Hypothalamus (tissue), 51 donors: ENCODE data around the gene FAM117B.

ENCODE experiments used
- DNase-seq, 51 donors: peaks; one replicate each; lab custom pipeline; 2025; lab: John Stamatoyannopoulos, UW

Gene FAM117B

DNA sequence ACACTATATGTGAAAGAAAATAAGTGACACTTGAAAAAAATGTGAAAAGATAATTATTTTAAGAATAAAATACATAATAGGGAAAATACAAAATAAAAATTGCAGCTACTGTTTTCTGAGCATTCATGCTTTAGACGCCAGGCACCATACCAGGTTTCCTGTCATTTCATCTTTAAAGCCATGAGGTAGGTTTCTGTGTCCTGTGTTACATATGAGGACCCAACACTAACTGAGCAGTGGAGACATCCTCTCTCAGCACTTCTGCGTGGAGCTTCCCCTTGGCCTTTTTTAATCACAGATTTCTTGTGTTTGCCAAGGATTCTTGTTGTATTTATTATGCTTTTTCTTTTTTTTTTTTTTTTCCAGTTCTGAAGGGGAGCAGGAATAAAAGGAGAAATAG lies 117.3 kb downstream of the FAM117B start:
- no peak for DNase-seq

DNA sequence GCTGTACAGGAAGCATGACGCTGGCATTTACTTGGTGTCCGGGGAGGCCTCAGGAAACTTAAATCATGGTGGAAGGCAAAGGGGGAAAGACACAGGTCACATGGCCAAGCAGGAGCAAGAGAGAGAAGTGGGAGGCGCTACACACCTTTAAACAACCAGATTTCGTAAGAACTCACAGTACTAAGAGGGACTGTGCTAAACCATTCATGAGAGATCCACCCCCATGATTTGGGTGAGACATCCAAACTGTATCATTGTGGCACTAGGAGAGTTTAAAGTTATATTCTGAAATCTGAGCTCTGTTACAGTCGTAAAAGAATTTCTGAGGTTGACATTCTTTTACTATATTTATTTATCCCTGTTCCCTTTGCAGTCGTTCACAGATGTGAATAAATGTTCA lies 120.2 kb downstream of the FAM117B start:
- no peak for DNase-seq

DNA sequence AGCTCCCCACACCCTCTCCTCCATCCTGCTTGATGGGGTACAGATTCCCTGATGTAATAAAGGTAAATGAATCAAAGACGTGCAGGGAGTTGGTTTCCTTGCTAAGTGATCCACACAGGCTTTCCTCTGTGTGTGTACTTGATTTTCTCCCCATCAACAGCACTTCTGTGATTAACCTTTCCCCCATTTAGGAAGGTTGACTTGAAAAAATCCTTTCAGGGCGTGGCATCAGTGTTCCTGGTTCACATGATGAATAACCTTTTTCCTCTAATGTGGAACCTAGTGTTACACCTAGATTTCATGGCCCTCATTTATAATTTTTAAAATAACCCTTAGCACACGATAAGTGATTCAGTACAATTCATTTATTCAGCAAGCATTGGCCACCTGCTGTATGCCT lies 121.8 kb downstream of the FAM117B start:
- no peak for DNase-seq

DNA sequence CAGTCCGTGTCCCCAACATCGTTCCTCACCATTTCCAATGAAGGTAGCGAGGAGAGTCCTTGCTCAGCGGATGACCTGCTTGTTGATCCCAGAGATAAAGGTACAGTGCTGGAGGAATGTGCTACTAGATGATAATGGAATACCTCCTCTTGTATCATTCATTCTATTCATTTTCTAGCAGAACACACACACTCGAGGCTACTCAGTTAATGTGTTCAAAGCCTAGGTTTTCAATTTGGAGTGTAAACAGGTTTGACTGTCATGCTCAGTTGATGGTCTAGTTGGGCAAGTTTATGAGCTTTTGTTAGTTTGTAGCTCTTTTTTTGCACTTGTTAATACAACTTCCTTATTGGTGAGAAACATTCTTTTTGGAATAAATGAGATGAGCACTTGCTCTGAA lies 122.6 kb downstream of the FAM117B start:
- no peak for DNase-seq

DNA sequence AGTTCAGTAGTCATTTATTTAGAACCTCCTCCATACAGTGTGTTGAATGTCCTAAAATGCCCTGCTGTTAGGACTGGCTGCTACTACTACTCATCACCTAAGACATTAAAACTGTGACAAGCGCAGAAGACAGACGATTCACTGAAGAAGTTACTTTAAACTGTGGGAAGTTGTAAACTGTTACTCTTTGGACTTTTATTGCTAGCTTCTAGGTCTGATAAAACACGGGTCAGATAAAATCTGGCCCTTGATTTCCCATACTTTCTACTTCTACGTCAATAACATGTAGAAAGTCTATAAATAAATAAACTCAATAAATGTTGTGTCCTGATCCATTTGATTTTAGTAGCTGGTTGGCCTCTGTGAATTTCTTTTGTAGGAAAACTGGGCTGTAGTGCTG lies 123.4 kb downstream of the FAM117B start:
- no peak for DNase-seq

DNA sequence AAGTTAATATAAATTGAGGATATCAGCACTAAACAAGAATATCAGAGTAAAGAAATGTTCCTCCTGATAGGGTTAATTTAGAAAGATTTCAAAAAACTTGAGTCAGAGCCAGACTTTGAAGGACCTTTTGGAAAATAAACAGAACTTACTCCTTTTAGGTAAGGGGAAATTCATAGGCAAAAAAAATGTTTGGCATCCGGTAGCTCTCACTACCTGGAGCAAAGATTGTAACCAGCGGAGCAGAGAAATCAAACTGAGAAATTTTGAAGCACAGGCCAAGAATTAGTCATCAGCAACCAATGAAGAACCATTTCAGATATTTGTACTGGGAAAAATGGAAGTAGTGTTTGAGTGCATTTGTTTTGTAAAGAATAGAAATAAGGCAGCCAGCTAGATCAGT lies 123.8 kb downstream of the FAM117B start:
- DNase-seq, result no peak

DNA sequence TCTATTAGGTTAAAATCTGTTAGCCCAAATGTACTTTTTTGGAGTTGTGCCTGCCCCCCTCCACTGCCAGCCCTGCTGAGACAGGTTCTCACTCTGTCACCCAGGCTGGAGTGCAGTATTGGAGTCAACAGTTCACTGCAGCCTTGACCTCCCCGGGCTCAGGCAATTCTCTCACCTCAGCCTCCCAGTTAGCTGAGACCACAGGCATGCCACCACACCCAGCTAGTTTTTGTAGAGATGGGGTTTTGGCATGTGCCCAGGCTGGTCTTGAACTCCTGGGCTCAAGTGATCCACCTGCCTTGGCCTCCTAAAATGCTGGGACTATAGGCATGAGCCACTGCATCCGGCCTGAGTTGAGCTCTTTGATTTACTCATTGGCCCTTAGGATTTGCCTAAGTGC lies 126.1 kb downstream of the FAM117B start:
- DNase-seq, result no peak

DNA sequence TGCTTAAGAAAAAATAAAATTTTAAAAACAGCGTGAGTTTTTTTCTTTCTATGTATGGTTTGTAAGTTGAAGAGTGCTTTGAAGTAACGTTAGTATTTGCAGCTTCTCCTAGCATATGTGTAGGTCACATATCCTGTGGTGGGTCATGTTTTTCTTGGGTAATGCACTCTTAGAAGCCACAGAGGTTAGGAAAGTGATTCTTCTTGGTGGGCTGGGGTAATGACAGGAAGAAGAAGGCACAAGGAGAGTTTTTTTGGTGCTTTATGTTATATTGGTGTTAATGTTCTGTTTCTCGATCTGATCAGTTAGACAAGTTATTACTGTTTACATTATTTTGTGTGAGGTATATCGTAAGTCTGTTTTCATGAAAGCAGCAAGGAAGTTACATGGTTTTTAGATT lies 127.8 kb downstream of the FAM117B start:
- DNase-seq, result no peak

DNA sequence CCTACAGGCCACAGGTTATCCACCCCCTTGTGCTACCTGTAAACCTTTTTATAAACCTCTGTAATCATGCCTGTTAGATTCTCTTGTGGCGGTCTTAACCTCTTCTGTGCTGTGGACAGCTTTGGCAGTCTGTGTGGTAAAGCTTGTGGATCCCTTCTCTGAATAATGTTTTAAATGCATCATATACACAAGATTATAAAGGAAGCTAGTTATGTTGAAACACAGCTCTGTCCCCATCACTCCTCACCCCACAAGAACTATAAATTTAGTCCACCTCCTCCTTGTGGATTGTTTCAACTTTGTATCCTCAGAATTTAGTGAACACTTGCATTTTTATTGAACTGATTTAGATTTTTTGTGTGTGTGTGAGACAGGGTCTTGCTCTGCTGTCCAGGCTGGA lies 129.1 kb downstream of the FAM117B start:
- no peak for DNase-seq

DNA sequence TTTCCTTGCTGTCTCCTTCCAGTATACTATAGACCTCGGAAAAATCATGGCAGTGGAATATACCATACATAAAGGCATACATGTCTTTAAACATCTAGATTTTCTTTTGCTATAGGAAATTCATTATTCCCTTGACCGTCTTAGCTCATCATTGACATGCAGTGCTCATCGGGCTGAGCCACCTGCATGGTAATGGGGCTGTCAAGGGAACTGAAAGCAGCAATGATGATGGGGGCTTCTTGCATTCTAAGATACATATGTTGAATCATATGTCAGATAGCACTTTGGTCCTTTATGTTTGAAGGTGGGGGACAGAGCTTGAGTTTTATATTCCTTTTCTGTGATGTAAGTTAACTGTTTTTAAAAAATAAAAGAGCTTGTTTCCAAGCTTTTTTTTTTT lies 130.2 kb downstream of the FAM117B start:
- DNase-seq, result no peak

DNA sequence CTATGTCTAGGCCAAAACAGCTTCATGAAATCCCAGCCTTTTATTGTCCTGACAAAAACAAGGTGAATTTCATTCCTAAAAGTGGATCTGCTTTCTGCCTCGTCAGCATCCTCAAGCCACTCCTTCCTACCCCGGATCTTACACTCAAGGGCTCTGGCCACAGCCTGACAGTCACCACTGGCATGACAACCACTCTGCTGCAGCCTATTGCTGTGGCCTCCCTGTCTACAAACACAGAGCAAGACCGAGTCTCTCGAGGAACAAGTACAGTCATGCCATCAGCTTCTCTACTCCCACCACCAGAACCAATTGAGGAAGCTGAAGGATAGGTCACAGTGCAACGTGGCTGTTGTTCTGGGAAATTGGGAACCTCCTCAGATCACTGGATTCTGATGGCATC lies 130.7 kb downstream of the FAM117B start:
- peak in 1 of 51 donors; percentile 5 for DNase-seq

DNA sequence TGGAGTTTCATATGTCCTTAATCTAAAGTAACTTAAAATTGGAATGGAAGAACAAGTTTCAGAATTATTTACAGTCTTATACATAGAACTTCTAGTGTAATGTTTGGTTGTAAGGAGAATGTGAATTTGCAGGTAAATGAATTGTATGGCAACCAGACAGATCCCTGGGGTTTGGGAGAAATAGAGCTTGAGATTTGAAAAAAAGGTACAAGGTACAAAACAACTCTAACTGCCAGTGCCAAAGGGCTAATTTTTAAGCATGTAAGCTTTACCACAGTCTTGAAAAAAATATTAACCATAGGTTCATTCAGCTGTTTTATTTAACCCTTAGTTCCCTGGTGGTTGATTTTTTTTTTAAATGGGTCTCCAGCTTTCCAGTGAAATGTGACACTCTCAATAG lies 133.5 kb downstream of the FAM117B start:
- no peak for DNase-seq

DNA sequence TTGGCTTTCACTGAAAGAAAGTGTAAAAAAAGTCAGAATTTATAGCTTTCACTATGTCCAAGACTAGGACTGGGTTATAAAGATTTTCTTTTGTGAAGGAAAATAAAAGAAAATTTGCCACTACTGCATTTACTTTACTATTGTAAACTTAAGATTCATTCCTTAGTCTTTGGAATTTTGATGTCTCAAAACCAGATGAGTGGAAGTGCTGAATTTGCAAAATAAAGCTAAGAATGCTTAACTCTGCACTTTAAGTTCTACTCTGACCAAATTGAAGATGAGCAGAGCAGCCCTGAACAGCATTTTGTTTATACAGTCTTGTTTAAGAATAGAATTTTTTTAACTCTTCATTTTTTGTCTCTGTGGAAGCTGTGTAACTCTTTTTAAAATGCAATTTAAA lies 134.4 kb downstream of the FAM117B start:
- DNase-seq, result no peak

DNA sequence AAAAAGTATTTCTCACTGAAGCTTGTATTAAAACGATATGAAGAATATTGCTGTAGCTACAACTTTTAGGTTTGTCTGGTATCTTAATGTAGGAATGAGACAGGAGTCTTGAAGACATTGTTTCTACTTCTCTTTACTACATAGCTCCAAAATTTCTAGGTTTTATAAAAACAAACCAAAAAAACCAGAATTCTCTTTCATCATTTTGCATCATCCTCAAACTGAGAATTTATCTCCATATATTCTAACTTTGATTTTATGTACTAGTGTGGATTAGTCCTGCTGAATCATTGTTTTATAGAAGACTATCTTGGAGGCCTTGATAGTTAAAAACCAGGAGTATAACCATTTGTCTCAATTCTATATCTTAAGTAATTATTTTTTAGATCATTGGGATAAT lies 136.6 kb downstream of the FAM117B start:
- DNase-seq, result no peak

DNA sequence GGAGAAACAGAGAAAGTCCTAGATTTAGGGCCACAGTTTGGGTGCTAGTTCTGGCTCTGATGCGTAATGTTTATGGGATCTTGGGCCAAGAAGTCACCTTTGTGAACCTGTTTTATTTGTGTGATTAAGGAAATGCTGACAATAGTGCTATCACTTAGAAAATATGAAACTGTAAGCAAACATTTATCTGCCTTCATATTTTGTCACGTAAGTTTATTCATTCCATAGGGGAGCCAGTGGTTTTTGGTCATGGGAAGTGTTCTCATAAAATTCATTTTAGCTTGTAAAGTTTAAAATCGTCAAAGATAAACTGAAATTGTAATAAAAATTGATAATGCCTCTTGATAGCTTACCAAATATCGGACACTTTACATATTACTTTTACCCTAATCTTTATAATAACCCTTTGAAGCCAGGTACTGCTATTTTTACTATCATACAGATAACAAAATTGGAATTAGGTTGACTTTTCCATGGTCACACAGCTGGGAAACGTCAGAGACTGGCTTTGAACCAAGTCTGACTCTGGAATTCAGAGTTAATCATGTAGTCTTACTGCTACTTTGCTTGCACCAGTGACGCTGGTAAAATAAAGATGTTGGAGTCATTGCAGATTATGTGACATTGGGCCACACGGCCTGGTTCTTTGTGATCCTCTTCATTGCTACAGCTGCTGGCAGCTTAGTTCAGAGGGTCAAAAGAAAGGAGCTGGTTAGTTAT lies 137.1 kb downstream of the FAM117B start:
- DNase-seq, result no peak

DNA sequence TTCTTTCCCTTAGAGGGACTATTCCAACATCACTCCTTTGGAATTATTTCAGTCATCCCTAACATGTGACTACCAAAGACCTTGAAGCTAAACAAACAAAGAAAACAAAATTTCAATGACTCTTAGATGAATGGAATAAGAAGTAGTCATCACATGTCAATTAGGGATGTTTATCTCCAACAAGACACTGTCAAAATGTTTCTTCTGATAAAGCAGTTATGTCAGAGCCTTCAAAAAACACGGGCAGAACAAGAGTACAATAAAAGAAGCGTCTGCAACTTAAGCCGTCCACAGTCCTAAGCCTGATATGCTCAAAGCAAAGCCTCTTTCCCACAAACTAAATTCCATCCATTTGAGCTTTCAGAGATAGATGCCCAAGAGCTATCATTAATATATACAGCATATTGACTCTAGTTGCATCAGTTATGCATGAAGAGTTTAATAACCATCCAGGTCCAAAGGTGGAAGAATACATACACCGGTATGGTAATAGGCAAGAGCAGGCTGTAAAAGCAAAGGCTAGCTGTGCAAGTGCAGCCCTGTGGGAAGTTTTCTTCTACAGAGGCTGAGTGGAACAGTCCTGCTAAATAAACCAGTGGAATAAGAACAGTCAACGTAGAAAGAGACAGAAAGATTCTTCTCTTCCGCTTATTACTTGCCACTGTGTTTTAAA lies 138.7 kb downstream of the FAM117B start:
- DNase-seq, result no peak

DNA sequence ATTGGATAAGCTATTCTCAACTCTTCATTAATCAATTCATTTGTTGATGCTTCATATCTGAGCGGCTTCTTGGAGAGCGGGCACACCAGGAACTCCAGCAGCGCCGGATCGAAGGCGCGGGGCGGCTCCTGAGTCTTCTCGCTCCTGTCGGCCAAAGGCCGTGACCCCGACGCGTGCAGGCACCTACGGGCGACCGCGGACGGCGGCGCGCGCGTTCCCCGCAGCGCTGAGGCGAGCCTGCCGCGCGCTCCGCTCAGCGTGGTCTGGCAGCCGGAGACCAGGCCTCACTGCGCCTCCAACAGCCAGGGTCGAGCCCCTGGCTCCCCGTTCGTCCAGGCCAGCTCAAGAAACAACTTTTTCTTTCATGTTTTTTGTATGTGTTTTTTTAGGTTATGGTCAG lies 139.3 kb downstream of the FAM117B start:
- no peak for DNase-seq

DNA sequence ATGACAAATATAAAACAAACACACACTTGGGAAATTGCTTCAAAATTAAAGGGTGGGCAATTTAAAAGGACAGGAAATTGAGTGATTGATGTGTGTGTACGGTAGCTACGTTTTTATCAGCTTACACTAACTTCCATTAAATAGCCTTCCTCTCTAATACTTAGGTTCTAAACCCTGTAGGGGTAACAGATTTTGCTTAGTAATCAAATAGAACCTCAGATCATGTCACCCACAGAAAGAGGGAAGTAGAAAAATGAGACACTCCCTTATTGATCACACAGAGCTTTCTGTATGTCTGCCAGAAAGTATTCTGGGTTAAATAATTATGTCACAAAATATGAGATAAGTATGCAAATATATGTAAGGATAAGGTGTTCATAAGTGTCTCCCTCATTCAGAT lies 143.4 kb downstream of the FAM117B start:
- no peak for DNase-seq

DNA sequence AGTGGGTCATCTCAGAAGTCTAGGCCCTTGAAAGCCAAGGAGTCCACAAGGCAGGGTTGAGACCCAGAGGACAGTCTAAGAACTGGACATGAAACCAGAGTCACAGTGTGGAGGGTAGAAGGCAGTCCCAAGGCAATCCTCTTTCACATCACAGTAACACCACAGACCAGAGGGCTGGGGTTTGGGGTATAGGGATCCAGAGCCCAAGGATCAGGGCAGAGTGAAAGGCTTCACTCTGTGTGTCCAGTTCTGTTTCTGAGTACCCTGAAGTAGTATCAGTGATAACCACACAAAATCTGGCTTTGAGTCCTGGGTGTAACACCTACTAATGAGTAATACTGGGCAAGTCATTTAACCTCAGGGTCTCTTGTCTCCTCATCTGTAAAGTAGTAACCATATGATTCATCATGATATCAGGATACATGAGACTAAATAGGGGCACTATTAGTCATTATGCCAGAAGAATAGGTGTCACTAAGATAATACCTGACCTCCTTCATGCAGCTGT lies 145.8 kb downstream of the FAM117B start:
- no peak for DNase-seq

DNA sequence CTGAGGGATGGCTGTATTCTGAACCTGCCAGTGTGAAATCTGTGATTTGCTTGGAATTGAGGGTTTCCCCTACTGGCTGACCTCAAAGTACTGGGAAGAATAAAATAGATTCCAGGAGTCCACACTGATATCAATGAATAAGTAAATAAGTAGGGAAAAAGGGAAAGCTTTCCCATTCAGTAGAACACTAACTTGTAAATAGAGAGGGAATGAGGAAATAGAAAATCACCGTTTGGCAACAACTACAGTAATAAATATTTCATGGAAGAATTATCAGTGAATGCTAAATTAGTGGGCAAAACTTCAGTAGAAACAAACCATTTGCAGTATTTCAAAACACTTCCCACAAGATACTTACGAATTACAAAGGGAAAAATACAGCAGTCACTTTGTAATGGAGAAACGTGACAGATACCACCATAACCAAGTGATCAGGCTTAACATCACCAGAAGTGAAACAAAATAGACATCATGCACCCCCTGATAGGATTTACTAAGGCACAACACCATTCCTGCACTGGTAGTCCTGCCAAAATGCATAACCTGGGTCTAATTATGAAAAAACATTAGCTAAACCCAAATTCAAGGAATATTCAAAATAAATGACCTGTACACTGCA lies 148.3 kb downstream of the FAM117B start:
- DNase-seq, result no peak

DNA sequence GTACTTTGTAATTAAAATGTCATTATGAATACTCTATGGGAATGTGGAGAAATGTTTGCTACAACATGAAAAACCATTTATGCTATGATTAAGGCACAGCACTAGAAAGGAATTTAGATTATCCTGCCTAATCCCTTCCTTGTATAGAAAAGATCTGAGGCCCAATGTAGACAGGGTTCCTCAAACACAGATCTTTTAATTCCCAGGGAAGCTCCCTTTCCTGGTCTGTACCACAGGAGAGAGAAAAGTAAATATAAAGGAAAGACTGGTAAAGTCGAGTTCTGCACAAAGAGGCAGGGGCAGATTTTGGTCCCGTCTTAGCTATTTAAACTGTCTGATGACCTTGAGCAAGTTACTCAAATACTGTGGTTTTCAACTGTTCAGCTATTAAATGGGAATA lies 152.1 kb downstream of the FAM117B start:
- DNase-seq, result no peak

DNA sequence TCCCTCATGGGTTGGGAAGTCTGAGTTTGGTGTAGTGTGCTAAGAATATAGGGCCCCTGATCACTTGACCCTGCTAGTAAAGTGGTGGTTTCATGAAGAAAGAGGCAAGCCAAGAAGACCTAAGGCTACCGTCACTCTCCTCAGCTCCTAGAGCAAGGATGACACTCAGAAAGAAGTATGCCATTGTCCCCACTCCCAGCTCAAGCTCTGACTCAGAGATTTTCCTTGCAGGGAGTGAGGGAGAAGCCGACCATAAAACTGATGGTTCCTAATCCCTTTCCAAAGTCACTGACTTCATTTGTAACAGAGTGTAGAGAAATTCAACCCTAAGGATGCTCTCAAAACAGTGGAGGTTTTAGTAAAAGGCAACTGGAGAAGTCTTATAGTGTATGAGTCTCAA lies 155.9 kb downstream of the FAM117B start:
- no peak for DNase-seq
